HepG2 (cell line): ENCODE results near the gene C16orf89. TPM values are rescaled to one million over a fixed set of nuclear protein-coding genes. Genes with fewer than 3 reads are reported as not detected.

Experiments
- ATAD3A ChIP-seq: sonication (generic); formaldehyde crosslinking; IDR thresholded peaks from 2 replicates; pipeline ENCODE4 v1.4.0; 2020; ENCODE audit warnings: missing genetic modification reagents
- EEA1 ChIP-seq: sonication (generic); formaldehyde crosslinking; IDR thresholded peaks from 2 replicates; pipeline ENCODE4 v1.5.1; 2020; ENCODE audit warnings: mild to moderate bottlenecking, missing genetic modification reagents, borderline replicate concordance
- HDAC6 ChIP-seq: fragments of 200-600 bp; sonication (generic); IDR thresholded peaks from 2 replicates; pipeline ENCODE4 v1.7.0; 2017; ENCODE audit warnings: mild to moderate bottlenecking, antibody characterized with exemption, low read length, low read depth
- HOXA7 ChIP-seq: sonication (generic); formaldehyde crosslinking; IDR thresholded peaks from 2 replicates; pipeline ENCODE4 v1.8.1; 2022; ENCODE audit warnings: mild to moderate bottlenecking, missing genetic modification reagents, moderate library complexity
- KLF15 ChIP-seq: sonication (generic); formaldehyde crosslinking; IDR thresholded peaks from 2 replicates; pipeline ENCODE4 v1.8.1; 2023; ENCODE audit warnings: borderline replicate concordance, mild to moderate bottlenecking, inconsistent platforms, missing genetic modification reagents, mixed read lengths
- NFYB ChIP-seq: sonication (generic); formaldehyde crosslinking; IDR thresholded peaks from 2 replicates; pipeline ENCODE4 v1.4.0; 2020; ENCODE audit warnings: missing genetic modification reagents
- NR2F6 ChIP-seq, 2 experiments: IDR thresholded peaks; 2 replicates each; pipeline ENCODE4 v1.6.1; 2016; ENCODE audit warnings: antibody characterized with exemption in 1 of 2, mild to moderate bottlenecking in 1 of 2
- SALL1 ChIP-seq: sonication (generic); formaldehyde crosslinking; IDR thresholded peaks from 2 replicates; pipeline ENCODE4 v1.8.0; 2022; ENCODE audit warnings: mild to moderate bottlenecking, missing genetic modification reagents
- SAP130 ChIP-seq: IDR thresholded peaks from 2 replicates; pipeline ENCODE4 v1.6.1; 2016; ENCODE audit warnings: low read depth
- SOX6 ChIP-seq, 2 experiments: fragments of 450-650 bp in 1 of 2; sonication (generic) in 1 of 2; formaldehyde crosslinking in 1 of 2; IDR thresholded peaks; 2 replicates each; pipeline versions ENCODE4 v1.4.0 to v1.6.1; 2017 to 2020; ENCODE audit warnings: antibody characterized with exemption in 1 of 2, mild to moderate bottlenecking in 1 of 2, missing genetic modification reagents in 1 of 2
- TBP ChIP-seq: sonication (generic); formaldehyde crosslinking; IDR thresholded peaks from 2 replicates; pipeline ENCODE4 v1.5.0; 2020; ENCODE audit warnings: missing genetic modification reagents
- ZFP36L2 ChIP-seq: sonication (generic); formaldehyde crosslinking; IDR thresholded peaks from 2 replicates; pipeline ENCODE4 v1.4.0; 2020; ENCODE audit warnings: missing genetic modification reagents
- ZNF225 ChIP-seq: sonication (generic); formaldehyde crosslinking; IDR thresholded peaks from 2 replicates; pipeline ENCODE4 v1.4.0; 2020; ENCODE audit warnings: mild to moderate bottlenecking, missing genetic modification reagents
- ZNF292 ChIP-seq: sonication (generic); formaldehyde crosslinking; IDR thresholded peaks from 2 replicates; pipeline ENCODE4 v1.8.1; 2022; ENCODE audit warnings: mild to moderate bottlenecking, low read depth, missing genetic modification reagents, borderline replicate concordance
- ZNF333 ChIP-seq: sonication (generic); formaldehyde crosslinking; IDR thresholded peaks from 2 replicates; pipeline ENCODE4 v1.4.0; 2020; ENCODE audit warnings: mild to moderate bottlenecking, missing genetic modification reagents, borderline replicate concordance
- ZNF432 ChIP-seq: sonication (generic); formaldehyde crosslinking; IDR thresholded peaks from 2 replicates; pipeline ENCODE4 v1.5.0; 2020; ENCODE audit warnings: missing genetic modification reagents, mild to moderate bottlenecking, borderline replicate concordance
- ZNF552 ChIP-seq: sonication (generic); formaldehyde crosslinking; IDR thresholded peaks from 2 replicates; pipeline ENCODE4 v1.9.0; 2022; ENCODE audit warnings: missing genetic modification reagents, mild to moderate bottlenecking, borderline replicate concordance
- ZNF577 ChIP-seq: sonication (generic); formaldehyde crosslinking; IDR thresholded peaks from 2 replicates; pipeline ENCODE4 v1.4.0; 2020; ENCODE audit warnings: mild to moderate bottlenecking, low read depth, missing genetic modification reagents, borderline replicate concordance
- ZNF614 ChIP-seq: IDR thresholded peaks from 2 replicates; pipeline ENCODE4 v1.6.1; 2018; ENCODE audit warnings: missing biosample characterization, missing genetic modification reagents, inconsistent platforms, borderline replicate concordance
- polyA plus RNA-seq, 8 experiments: library from polyadenylated mRNA; depleted of rRNA in 3 of 8; stranded (reverse) in 7 of 8; unstranded in 1 of 8; fragments of >200 nt; fragmentation: Illumina TruSeq in 4 of 8; extraction: Trizol in 4 of 8; gene quantifications; 2 replicates each; pipeline versions ENCODE4 v1.2.1 to v1.2.3, GENCODE V29; 2011 to 2016; ENCODE audit warnings: low read depth in 4 of 8, missing spikeins in 1 of 8, mixed read lengths in 1 of 8; ENCODE audit not compliant: insufficient read depth in 1 of 8
- total RNA-seq, 5 experiments: library from RNA; depleted of rRNA; stranded (reverse); fragments of >200 nt; fragmentation: Illumina TruSeq; extraction: Trizol; gene quantifications; 2 replicates each; pipeline ENCODE4 v1.2.3, GENCODE V29; 2016; ENCODE audit warnings: low read depth in 1 of 5
- TF ChIP-seq, protein P1 (sequence below): sonication (generic); formaldehyde crosslinking; IDR thresholded peaks from 2 replicates; pipeline ENCODE4 v1.5.0; 2020; ENCODE audit warnings: mild to moderate bottlenecking, missing genetic modification reagents, moderate library complexity
- TF ChIP-seq, protein P2 (sequence below): sonication (generic); formaldehyde crosslinking; IDR thresholded peaks from 2 replicates; pipeline ENCODE4 v1.9.0; 2022; ENCODE audit warnings: missing genetic modification reagents, mild to moderate bottlenecking, borderline replicate concordance
- TF ChIP-seq, protein P3 (sequence below): sonication (generic); formaldehyde crosslinking; IDR thresholded peaks from 2 replicates; pipeline ENCODE4 v1.4.0; 2020; ENCODE audit warnings: missing genetic modification reagents

Gene C16orf89
- total and polyA plus RNA-seq, 2 of the 13 experiments (the other 11 are each of a cell fraction or from before 2014, with no cell fraction given) = 1.9 to 3.4 TPM

DNA sequence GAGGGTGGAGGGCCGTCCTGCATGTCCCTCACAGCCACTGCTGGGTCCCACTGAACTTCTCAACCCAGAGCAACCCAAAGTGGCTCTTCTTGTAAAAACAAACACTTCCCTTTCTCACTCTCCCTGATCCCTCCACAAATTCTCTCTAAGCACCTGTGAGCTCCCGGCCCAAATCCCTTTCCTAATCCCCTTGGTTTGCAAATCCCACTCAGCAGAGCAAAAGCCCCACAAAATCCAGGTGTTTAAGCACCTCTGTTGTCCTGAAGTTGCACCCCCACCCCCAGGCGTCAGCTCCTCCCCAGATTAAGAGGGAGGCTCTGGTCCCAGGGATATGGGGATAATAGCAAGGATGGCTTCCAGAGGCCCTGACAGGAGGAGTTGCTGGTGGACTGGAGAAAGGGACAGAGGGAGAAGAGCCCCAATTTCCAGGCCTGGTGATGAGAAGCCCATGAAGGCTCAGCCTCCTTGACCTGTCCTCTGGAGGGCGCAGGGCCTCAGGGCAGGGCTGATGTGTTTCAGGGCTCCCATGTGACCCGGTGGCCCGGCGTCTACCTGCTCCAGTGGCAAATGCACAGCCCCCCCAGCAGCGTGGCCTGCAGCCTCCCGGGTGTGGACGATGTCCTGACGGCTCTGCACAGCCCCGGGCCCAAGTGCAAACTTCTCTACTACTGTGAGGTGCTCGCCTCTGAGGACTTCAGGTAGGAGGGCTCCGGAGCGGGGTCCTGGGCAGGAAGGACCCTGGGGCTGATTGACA is 55.0 kb downstream of the C16orf89 start (continued):
- TF ChIP-seq NR2F6 (IDR thresholded peaks at IDR 0.05) (no peak; the same call in 1 of the 2 replicates), NR2F6 (CRISPR knock-in tag; IDR thresholded peaks at IDR 0.05) (peak; percentile 38; the same call in 1 of the 2 replicates), SOX6 (IDR thresholded peaks at IDR 0.05) (no peak), SOX6 (CRISPR knock-in tag; IDR thresholded peaks at IDR 0.05) (0 out of 2 replicates have a peak, but pooled peaks have one; percentile 24), SAP130 (CRISPR knock-in tag) (peak; percentile 25; the same call in 1 of the 2 replicates), ZNF614 (CRISPR knock-in tag) (no peak), ZNF225 (CRISPR knock-in tag) (0 out of 2 replicates have a peak, but pooled peaks have one; percentile 25), ZNF292 (CRISPR knock-in tag) (no peak), ZNF333 (CRISPR knock-in tag) (peak; percentile 27; the same call in 1 of the 2 replicates), ATAD3A (CRISPR knock-in tag) (no peak), EEA1 (CRISPR knock-in tag) (no peak), HDAC6 (no peak), HOXA7 (no peak), ZFP36L2 (no peak), NFYB (peak; percentile 7; the same call in 1 of the 2 replicates), KLF15 (CRISPR knock-in tag) (no peak), TBP (CRISPR knock-in tag) (no peak), ZNF577 (no peak), ZNF552 (CRISPR knock-in tag) (0 out of 2 replicates have a peak, but pooled peaks have one; percentile 49), SALL1 (CRISPR knock-in tag) (0 out of 2 replicates have a peak, but pooled peaks have one; percentile 39), ZNF432 (CRISPR knock-in tag) (no peak)
- TF ChIP-seq, protein P1, sequence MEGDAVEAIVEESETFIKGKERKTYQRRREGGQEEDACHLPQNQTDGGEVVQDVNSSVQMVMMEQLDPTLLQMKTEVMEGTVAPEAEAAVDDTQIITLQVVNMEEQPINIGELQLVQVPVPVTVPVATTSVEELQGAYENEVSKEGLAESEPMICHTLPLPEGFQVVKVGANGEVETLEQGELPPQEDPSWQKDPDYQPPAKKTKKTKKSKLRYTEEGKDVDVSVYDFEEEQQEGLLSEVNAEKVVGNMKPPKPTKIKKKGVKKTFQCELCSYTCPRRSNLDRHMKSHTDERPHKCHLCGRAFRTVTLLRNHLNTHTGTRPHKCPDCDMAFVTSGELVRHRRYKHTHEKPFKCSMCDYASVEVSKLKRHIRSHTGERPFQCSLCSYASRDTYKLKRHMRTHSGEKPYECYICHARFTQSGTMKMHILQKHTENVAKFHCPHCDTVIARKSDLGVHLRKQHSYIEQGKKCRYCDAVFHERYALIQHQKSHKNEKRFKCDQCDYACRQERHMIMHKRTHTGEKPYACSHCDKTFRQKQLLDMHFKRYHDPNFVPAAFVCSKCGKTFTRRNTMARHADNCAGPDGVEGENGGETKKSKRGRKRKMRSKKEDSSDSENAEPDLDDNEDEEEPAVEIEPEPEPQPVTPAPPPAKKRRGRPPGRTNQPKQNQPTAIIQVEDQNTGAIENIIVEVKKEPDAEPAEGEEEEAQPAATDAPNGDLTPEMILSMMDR (CRISPR knock-in tag) = peak; percentile 85
- TF ChIP-seq, protein P2, sequence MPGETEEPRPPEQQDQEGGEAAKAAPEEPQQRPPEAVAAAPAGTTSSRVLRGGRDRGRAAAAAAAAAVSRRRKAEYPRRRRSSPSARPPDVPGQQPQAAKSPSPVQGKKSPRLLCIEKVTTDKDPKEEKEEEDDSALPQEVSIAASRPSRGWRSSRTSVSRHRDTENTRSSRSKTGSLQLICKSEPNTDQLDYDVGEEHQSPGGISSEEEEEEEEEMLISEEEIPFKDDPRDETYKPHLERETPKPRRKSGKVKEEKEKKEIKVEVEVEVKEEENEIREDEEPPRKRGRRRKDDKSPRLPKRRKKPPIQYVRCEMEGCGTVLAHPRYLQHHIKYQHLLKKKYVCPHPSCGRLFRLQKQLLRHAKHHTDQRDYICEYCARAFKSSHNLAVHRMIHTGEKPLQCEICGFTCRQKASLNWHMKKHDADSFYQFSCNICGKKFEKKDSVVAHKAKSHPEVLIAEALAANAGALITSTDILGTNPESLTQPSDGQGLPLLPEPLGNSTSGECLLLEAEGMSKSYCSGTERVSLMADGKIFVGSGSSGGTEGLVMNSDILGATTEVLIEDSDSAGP (CRISPR knock-in tag) = peak; percentile 32; the same call in 1 of the 2 replicates
- TF ChIP-seq, protein P3, sequence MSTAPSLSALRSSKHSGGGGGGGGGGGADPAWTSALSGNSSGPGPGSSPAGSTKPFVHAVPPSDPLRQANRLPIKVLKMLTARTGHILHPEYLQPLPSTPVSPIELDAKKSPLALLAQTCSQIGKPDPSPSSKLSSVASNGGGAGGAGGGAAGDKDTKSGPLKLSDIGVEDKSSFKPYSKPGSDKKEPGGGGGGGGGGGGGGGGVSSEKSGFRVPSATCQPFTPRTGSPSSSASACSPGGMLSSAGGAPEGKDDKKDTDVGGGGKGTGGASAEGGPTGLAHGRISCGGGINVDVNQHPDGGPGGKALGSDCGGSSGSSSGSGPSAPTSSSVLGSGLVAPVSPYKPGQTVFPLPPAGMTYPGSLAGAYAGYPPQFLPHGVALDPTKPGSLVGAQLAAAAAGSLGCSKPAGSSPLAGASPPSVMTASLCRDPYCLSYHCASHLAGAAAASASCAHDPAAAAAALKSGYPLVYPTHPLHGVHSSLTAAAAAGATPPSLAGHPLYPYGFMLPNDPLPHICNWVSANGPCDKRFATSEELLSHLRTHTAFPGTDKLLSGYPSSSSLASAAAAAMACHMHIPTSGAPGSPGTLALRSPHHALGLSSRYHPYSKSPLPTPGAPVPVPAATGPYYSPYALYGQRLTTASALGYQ (CRISPR knock-in tag) = no peak
